Measurements from ENCODE around the gene SIPA1L3.

The SIPA1L3 gene

DNA sequence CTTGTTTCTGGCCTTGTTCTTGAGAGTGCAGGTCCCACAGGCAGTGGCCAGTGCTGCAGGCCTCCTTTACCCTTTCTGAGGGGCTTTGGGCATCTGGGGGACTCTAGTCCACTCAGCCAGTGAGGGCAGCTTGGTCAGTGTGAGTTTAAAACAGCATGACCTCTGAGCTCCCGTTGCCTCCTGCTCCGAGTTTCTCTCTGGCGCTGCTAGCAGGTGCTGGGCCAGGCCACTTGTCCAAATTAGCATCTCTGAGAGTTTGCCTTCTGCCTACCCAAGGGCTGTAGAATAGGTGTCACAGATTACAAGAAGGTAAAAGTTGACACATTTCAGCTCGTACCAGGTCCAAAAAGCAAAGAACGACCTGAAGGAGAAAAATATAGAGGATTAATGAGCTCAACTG, 105.9 kb downstream of the SIPA1L3 start:
- no peak overlapping the region for H3K27ac ChIP-seq

GRCh38 chr19:38013913-38014580, 107.0 kb downstream of the SIPA1L3 start:
- TF ChIP-seq, protein P1, sequence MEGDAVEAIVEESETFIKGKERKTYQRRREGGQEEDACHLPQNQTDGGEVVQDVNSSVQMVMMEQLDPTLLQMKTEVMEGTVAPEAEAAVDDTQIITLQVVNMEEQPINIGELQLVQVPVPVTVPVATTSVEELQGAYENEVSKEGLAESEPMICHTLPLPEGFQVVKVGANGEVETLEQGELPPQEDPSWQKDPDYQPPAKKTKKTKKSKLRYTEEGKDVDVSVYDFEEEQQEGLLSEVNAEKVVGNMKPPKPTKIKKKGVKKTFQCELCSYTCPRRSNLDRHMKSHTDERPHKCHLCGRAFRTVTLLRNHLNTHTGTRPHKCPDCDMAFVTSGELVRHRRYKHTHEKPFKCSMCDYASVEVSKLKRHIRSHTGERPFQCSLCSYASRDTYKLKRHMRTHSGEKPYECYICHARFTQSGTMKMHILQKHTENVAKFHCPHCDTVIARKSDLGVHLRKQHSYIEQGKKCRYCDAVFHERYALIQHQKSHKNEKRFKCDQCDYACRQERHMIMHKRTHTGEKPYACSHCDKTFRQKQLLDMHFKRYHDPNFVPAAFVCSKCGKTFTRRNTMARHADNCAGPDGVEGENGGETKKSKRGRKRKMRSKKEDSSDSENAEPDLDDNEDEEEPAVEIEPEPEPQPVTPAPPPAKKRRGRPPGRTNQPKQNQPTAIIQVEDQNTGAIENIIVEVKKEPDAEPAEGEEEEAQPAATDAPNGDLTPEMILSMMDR (IDR thresholded peaks at IDR 0.05; ENCODE audit: low read depth, low read length), result no peak
- H3K4me3 ChIP-seq (ENCODE audit: low read depth, low read length), result no peak overlapping the region
- no peaks in the 10 kb centered on the region for H3K9me3 ChIP-seq (ENCODE audit: severe bottlenecking)
- H3K27me3 ChIP-seq (ENCODE audit: insufficient read depth, low read depth, severe bottlenecking), result no peaks in the 10 kb centered on the region
- no peak overlapping the region for H3K27ac ChIP-seq
- no peak for DNase-seq
- peaks cover 2% of the 10 kb centered on the region for H3K36me3 ChIP-seq

More for the DNA sequence above, 105.9 kb downstream of the SIPA1L3 start:
- TF ChIP-seq, protein P1 (IDR thresholded peaks at IDR 0.05; ENCODE audit: low read depth, low read length), result no peak
- no peaks in the 10 kb centered on the region for H3K27me3 ChIP-seq (ENCODE audit: insufficient read depth, low read depth, severe bottlenecking)
- H3K4me3 ChIP-seq (ENCODE audit: low read depth, low read length), result no peak overlapping the region
- DNase-seq, result no peak
- peaks cover 2% of the 10 kb centered on the region for H3K36me3 ChIP-seq
- no peaks in the 10 kb centered on the region for H3K9me3 ChIP-seq (ENCODE audit: severe bottlenecking)

GRCh38 chr19:38015216-38015615, 108.2 kb downstream of the SIPA1L3 start:
- DNase-seq, result no peak
- Histone ChIP-seq H3K9me3 (ENCODE audit: severe bottlenecking) (no peaks in the 10 kb centered on the region), H3K27ac (no peak overlapping the region), H3K27me3 (ENCODE audit: insufficient read depth, low read depth, severe bottlenecking) (no peaks in the 10 kb centered on the region), H3K4me3 (ENCODE audit: low read depth, low read length) (no peak overlapping the region), H3K36me3 (no peaks in the 10 kb centered on the region; the same call in 1 of the 2 replicates)
- TF ChIP-seq, protein P1 (IDR thresholded peaks at IDR 0.05; ENCODE audit: low read depth, low read length), result no peak

GRCh38 chr19:38015761-38016160, 108.8 kb downstream of the SIPA1L3 start:
- Histone ChIP-seq H3K4me3 (ENCODE audit: low read depth, low read length) (no peak overlapping the region), H3K27ac (no peak overlapping the region)

DNA sequence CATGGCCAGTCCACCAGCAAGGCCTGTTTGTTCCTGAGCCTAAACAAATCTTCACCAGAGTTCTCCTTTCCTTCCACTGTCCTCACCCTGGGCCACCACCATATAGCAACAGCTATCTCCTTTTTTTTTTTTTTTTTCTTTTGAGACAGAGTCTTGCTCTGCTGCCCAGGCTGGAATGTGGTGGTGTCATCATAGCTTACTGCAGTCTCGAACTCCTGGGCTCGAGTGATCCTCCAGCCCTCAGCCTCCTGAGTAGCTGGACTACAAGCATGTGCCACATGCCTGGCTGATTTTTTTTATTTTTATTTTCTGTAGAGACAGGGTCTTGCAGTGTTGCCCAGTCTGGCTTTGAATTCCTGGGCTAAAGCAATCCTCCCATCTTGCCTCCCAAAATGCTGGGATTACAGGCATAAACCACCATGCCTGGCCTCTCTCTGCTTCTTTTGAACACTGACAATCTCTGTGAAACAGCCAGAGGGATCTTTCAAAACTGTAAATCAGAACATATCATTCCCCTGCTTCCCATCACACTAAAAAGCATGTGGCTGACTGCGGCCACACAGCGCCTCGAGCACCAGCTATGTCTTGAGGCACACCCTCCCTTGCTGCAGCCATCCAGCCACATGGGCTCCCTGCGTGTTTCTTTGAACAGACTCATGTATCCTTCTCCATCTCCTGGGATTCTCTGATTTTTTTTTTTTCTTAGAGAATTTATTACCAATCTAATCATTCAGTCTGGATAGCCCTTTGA, 110.6 kb downstream of the SIPA1L3 start:
- H3K9me3 ChIP-seq (ENCODE audit: severe bottlenecking), result no peaks in the 10 kb centered on the region
- H3K4me3 ChIP-seq (ENCODE audit: low read depth, low read length), result no peak overlapping the region
- no peak overlapping the region for H3K27ac ChIP-seq
- no peak for DNase-seq
- no peaks in the 10 kb centered on the region for H3K27me3 ChIP-seq (ENCODE audit: insufficient read depth, low read depth, severe bottlenecking)
- no peaks in the 10 kb centered on the region for H3K36me3 ChIP-seq
- TF ChIP-seq, protein P1 (IDR thresholded peaks at IDR 0.05; ENCODE audit: low read depth, low read length), result no peak

More at GRCh38 chr19:38015761-38016160, 108.8 kb downstream of the SIPA1L3 start:
- TF ChIP-seq, protein P1 (IDR thresholded peaks at IDR 0.05; ENCODE audit: low read depth, low read length), result no peak
- no peaks in the 10 kb centered on the region; the same call in 1 of the 2 replicates for H3K36me3 ChIP-seq
- DNase-seq, result no peak
- H3K27me3 ChIP-seq (ENCODE audit: insufficient read depth, low read depth, severe bottlenecking), result no peaks in the 10 kb centered on the region
- no peaks in the 10 kb centered on the region for H3K9me3 ChIP-seq (ENCODE audit: severe bottlenecking)
